SK-N-SH treated with all-trans-retinoic acid at 6 μM for 48 hours (cell line): ENCODE results near the gene MORC4.

ENCODE experiments used
- ATAC-seq: fragments of 200-7000 bp; cut with Tn5 transposase; 3 replicates; pipeline ENCODE4 v1.9.1; 2020; ENCODE audit warnings: mild to moderate bottlenecking, moderate library complexity
- ARNTL ChIP-seq: fragments of 450-650 bp; formaldehyde crosslinking; IDR thresholded peaks from 2 replicates; pipeline ENCODE4 v1.5.0; 2020; ENCODE audit warnings: low read depth, mild to moderate bottlenecking, moderate library complexity, borderline replicate concordance
- BACH2 ChIP-seq: fragments of 250-450 bp; sonication (Bioruptor Pico); IDR thresholded peaks from 2 replicates; pipeline ENCODE4 v1.9.0; 2021; ENCODE audit warnings: mild to moderate bottlenecking, borderline replicate concordance
- CREB5 ChIP-seq: fragments of 250-450 bp; sonication (Bioruptor Pico); IDR thresholded peaks from 2 replicates; pipeline ENCODE4 v1.5.1; 2020; ENCODE audit warnings: low read depth, mild to moderate bottlenecking, moderate library complexity
- CSRNP3 ChIP-seq: fragments of 250-450 bp; sonication (Bioruptor Pico); IDR thresholded peaks from 2 replicates; pipeline ENCODE4 v1.5.1; 2021; ENCODE audit warnings: mild to moderate bottlenecking, moderate library complexity
- ESRRG ChIP-seq: fragments of 250-450 bp; sonication (Bioruptor Pico); IDR thresholded peaks from 2 replicates; pipeline ENCODE4 v1.6.1; 2021; ENCODE audit warnings: mild to moderate bottlenecking
- GLIS3 ChIP-seq: fragments of 250-450 bp; sonication (Bioruptor Pico); IDR thresholded peaks from 2 replicates; pipeline ENCODE4 v1.5.0; 2020; ENCODE audit warnings: mild to moderate bottlenecking, moderate library complexity
- ISL1 ChIP-seq: fragments of 250-450 bp; sonication (Bioruptor Pico); IDR thresholded peaks from 2 replicates; pipeline ENCODE4 v2.1.2; 2022; ENCODE audit warnings: mild to moderate bottlenecking, moderate library complexity
- OSR1 ChIP-seq: fragments of 250-450 bp; sonication (Bioruptor Pico); IDR thresholded peaks from 2 replicates; pipeline ENCODE4 v1.8.0; 2022; ENCODE audit warnings: moderate library complexity, mild to moderate bottlenecking, inconsistent platforms
- PATZ1 ChIP-seq: fragments of 250-450 bp; sonication (Bioruptor Pico); IDR thresholded peaks from 2 replicates; pipeline ENCODE4 v1.8.0; 2020; ENCODE audit warnings: mild to moderate bottlenecking, moderate library complexity, borderline replicate concordance
- POU6F1 ChIP-seq: fragments of 250-450 bp; sonication (Bioruptor Pico); IDR thresholded peaks from 2 replicates; pipeline ENCODE4 v1.8.0; 2021; ENCODE audit warnings: low read depth, mild to moderate bottlenecking, moderate library complexity, borderline replicate concordance
- PPARA ChIP-seq: fragments of 250-450 bp; sonication (Bioruptor Pico); IDR thresholded peaks from 2 replicates; pipeline ENCODE4 v1.5.0; 2020; ENCODE audit warnings: mild to moderate bottlenecking, borderline replicate concordance
- RARB ChIP-seq: fragments of 250-450 bp; sonication (Bioruptor Pico); IDR thresholded peaks from 2 replicates; pipeline ENCODE4 v1.8.0; 2021; ENCODE audit warnings: mild to moderate bottlenecking, moderate library complexity
- SNAI2 ChIP-seq: fragments of 250-450 bp; sonication (Bioruptor Pico); IDR thresholded peaks from 2 replicates; pipeline ENCODE4 v1.5.0; 2020; ENCODE audit warnings: mild to moderate bottlenecking, moderate library complexity
- TCF4 ChIP-seq: fragments of 250-450 bp; sonication (Bioruptor Pico); IDR thresholded peaks from 2 replicates; pipeline ENCODE4 v1.8.0; 2021; ENCODE audit warnings: mild to moderate bottlenecking, moderate library complexity, borderline replicate concordance
- TOX ChIP-seq: fragments of 250-450 bp; sonication (Bioruptor Pico); IDR thresholded peaks from 2 replicates; pipeline ENCODE4 v1.8.0; 2021; ENCODE audit warnings: mild to moderate bottlenecking, moderate library complexity, borderline replicate concordance
- ZC3H10 ChIP-seq: fragments of 250-450 bp; sonication (Bioruptor Pico); IDR thresholded peaks from 2 replicates; pipeline ENCODE4 v1.5.1; 2021; ENCODE audit warnings: mild to moderate bottlenecking, moderate library complexity
- ZFP3 ChIP-seq: fragments of 250-450 bp; sonication (Bioruptor Pico); IDR thresholded peaks from 2 replicates; pipeline ENCODE4 v1.5.0; 2020; ENCODE audit warnings: mild to moderate bottlenecking, moderate library complexity
- ZFP30 ChIP-seq: fragments of 450-650 bp; formaldehyde crosslinking; IDR thresholded peaks from 2 replicates; pipeline ENCODE4 v1.5.0; 2022; ENCODE audit warnings: mild to moderate bottlenecking, moderate library complexity
- ZNF565 ChIP-seq: fragments of 450-650 bp; formaldehyde crosslinking; conservative IDR thresholded peaks from 2 replicates; pipeline ENCODE4 v1.5.0; 2020; ENCODE audit warnings: low read depth, mild to moderate bottlenecking, moderate library complexity
- ZNF70 ChIP-seq: fragments of 450-650 bp; formaldehyde crosslinking; IDR thresholded peaks from 2 replicates; pipeline ENCODE4 v1.5.0; 2020; ENCODE audit warnings: mild to moderate bottlenecking, moderate library complexity
- ZNF8 ChIP-seq: fragments of 450-650 bp; formaldehyde crosslinking; IDR thresholded peaks from 2 replicates; pipeline ENCODE4 v1.5.0; 2020; ENCODE audit warnings: mild to moderate bottlenecking, moderate library complexity

Gene MORC4

GRCh38 chrX:106948641-106949040 lies 51.4 kb downstream of the MORC4 start:
- no peak for ATAC-seq
- TF ChIP-seq ARNTL (CRISPR knock-in tag) (no peak), TCF4 (no peak), BACH2 (CRISPR knock-in tag) (no peak)

- ATAC-seq: no peak
- TF ChIP-seq BACH2 (CRISPR knock-in tag) (no peak), RARB (no peak), PPARA (CRISPR knock-in tag) (no peak), ISL1 (CRISPR knock-in tag) (no peak), ZC3H10 (no peak), ZFP3 (no peak), OSR1 (CRISPR knock-in tag) (no peak), CREB5 (CRISPR knock-in tag) (no peak), TCF4 (no peak), ESRRG (CRISPR knock-in tag) (no peak)
Measured at GRCh38 chrX:106946464-106946863, 53.5 kb downstream of the MORC4 start.

- TF ChIP-seq PPARA (CRISPR knock-in tag) (no peak), ZNF565 (CRISPR knock-in tag) (no peak), BACH2 (CRISPR knock-in tag) (no peak), ARNTL (CRISPR knock-in tag) (no peak), GLIS3 (CRISPR knock-in tag) (no peak), TCF4 (no peak), ZFP3 (no peak), RARB (no peak), TOX (CRISPR knock-in tag) (no peak), ZNF70 (CRISPR knock-in tag) (no peak)
- ATAC-seq: no peak
Measured at GRCh38 chrX:106940068-106940467, 59.9 kb downstream of the MORC4 start.

- ATAC-seq: no peak
Measured at GRCh38 chrX:106939566-106939965, 60.4 kb downstream of the MORC4 start.

More at GRCh38 chrX:106939566-106939965, 60.4 kb downstream of the MORC4 start:
- TF ChIP-seq BACH2 (CRISPR knock-in tag): no peak
- TF ChIP-seq ZNF565 (CRISPR knock-in tag): no peak
- TF ChIP-seq ZFP30 (CRISPR knock-in tag): no peak
- no peak for TF ChIP-seq ZNF8
- no peak for TF ChIP-seq ZC3H10
- no peak for TF ChIP-seq PATZ1 (CRISPR knock-in tag)
- TF ChIP-seq ARNTL (CRISPR knock-in tag): no peak
- no peak for TF ChIP-seq POU6F1
- no peak for TF ChIP-seq PPARA (CRISPR knock-in tag)
- TF ChIP-seq TCF4: no peak
- TF ChIP-seq ISL1 (CRISPR knock-in tag): no peak
- no peak for TF ChIP-seq ESRRG (CRISPR knock-in tag)
- no peak for TF ChIP-seq CSRNP3 (CRISPR knock-in tag)
- TF ChIP-seq SNAI2 (CRISPR knock-in tag): no peak
- TF ChIP-seq CREB5 (CRISPR knock-in tag): no peak
- TF ChIP-seq RARB: no peak
